ENCODE results near the gene RCVRN. TPM values are rescaled to one million over a fixed set of nuclear protein-coding genes. Genes with fewer than 3 reads are reported as not detected.

The RCVRN gene
- total RNA-seq, 1 experiment from 2014 or later = not detected

DNA sequence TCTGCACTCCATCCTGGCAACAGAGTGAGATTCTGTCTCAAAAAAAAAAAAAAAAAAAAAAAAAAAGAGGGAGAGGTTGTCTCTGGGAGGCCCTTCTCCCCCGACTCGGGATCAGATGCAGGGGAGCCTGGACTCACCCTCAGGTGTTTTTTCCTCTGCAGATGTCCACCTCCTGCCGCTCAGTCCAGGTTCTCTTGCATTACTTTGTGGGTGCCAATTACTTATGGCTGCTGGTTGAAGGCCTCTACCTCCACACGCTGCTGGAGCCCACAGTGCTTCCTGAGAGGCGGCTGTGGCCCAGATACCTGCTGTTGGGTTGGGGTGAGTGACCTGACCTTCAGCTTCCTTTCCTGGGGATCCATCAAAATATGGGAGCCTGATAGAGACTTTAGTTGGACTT is 45.3 kb downstream of the RCVRN start:
- no peak for DNase-seq (ENCODE audit: low read depth)

DNA sequence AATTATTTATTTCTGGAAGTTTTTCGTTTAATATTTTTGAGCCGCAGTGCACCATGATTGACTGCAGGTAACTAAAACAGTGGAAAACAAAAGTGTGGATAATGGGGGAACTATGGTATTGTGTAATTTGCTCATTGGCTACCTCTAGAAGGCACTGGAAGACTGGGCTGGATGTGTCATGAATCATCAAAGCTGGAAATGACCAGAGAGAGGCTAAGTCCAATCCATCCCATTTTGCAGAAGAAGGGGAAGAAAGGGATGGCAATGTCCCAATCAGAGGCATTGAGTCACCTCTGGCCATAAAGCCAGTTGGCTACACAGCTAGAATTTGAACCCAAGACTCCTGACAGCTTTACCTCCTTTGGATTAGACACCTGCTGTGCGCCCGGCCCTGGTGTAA is 50.0 kb downstream of the RCVRN start:
- no peak for DNase-seq (ENCODE audit: low read depth)

DNA sequence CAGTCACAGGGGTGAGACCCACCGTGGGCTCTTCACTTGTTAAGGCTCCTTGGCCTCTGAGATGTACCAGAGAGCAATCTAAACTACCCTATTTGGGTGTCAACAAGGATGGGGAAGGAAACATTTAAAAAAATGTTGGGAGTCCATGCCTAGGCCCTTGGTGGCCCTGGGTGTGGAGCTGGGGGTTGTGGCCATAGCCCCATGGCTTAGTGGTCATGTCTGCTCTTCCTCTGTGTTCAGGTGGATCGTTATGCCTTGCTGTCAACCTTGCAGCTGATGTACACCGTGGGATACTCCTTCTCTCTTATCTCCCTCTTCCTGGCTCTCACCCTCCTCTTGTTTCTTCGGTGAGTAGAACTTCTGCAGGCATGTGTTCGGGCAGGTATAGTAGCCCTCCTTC is 50.8 kb downstream of the RCVRN start:
- no peak for DNase-seq (ENCODE audit: low read depth)

DNA sequence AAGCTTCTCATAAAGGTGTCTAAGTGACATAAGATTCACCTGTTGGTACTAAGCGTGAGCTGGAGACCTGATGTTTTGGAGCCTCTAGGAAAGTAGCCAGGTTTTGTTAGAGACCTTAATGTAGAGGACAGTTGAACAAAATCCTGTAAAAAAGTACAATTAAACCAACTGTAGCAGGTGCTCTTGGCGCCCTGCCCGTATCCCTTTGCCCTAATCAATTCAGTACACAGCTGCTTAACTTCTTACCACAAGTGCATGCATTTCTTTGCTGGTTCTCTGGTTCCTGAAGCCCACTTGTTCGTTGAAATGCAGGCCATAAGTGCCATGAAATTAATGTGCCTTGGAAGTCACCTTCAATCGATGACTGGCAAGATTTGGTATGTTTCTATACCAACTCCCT is 54.9 kb downstream of the RCVRN start:
- no peak for DNase-seq (ENCODE audit: low read depth)

Other genes with a start within 250 kb of the RCVRN start
- gene DHRS7C, start 113.7 kb downstream of the RCVRN start, total RNA-seq (2014; rRNA removed; shearing (Covaris generic)) = not detected in 2 replicates
- gene GSG1L2, start 83.2 kb downstream of the RCVRN start, total RNA-seq (2014; rRNA removed; shearing (Covaris generic)) = not detected in 2 replicates
- gene GLP2R, start 79.3 kb downstream of the RCVRN start, total RNA-seq (2014; rRNA removed; shearing (Covaris generic)) = 0.63 and 0.90 TPM in 2 replicates

Data from HT1080 (cell line).